Upper lobe of right lung (tissue), 1 donor: ENCODE results near the gene FAM20A. TPM values are rescaled to one million over a fixed set of nuclear protein-coding genes. Genes with fewer than 3 reads are reported as not detected.

Experiments
- ATAC-seq: fragments of 200-7000 bp; cut with Tn5 transposase; one replicate; pipeline ENCODE4 v1.9.1; 2020; ENCODE audit warnings: mild to moderate bottlenecking, moderate library complexity
- DNase-seq: peaks from one replicate; pipeline ENCODE4 v3.0.0-alpha.2; 2020
- H3K27ac ChIP-seq: fragments of 200-600 bp; one replicate; pipeline ENCODE4 v1.8.0; 2022
- H3K27me3 ChIP-seq: fragments of 200-600 bp; one replicate; pipeline ENCODE4 v1.8.0; 2022; ENCODE audit warnings: mild to moderate bottlenecking
- H3K36me3 ChIP-seq: fragments of 200-600 bp; one replicate; pipeline ENCODE4 v1.8.0; 2022
- H3K4me1 ChIP-seq: fragments of 200-600 bp; one replicate; pipeline ENCODE4 v1.8.0; 2022
- H3K4me3 ChIP-seq: fragments of 200-600 bp; one replicate; pipeline ENCODE4 v1.8.0; 2022; ENCODE audit warnings: mild to moderate bottlenecking
- H3K9me3 ChIP-seq: fragments of 200-600 bp; one replicate; pipeline ENCODE4 v1.8.0; 2022
- CTCF ChIP-seq: fragments of 200-600 bp; IDR thresholded peaks from one replicate; pipeline ENCODE4 v1.8.0; 2022; ENCODE audit warnings: antibody characterized with exemption
- intact Hi-C: fragments of 100-400 bp; cut with DNase I; formaldehyde crosslinking; loops from one replicate; pipeline ENCODE4 v1.11.0; 2022
- total RNA-seq: library from RNA; stranded (reverse); fragmentation: NEBNext Ultra II Directional; extraction: Animal tissue kit (Norgen Biotek cat#: 25700); gene quantifications from one replicate; pipeline ENCODE4 v1.2.1, GENCODE V29; 2021
- donor health status: DM: no; HTN: yes; CAD: no; lungs with severe emphysema.

The FAM20A gene
- total RNA-seq, 1 donor from 2014 or later: 43.3 TPM

GRCh38 chr17:68534695-68535088 is 66.5 kb downstream of the FAM20A start:
- no peak overlapping the region for H3K4me3 ChIP-seq
- DNase-seq (no peak), ATAC-seq (no peak)
- H3K27me3 ChIP-seq: no peaks in the 10 kb centered on the region
- TF ChIP-seq CTCF: no peak
- peaks cover 95% of the 10 kb centered on the region for H3K36me3 ChIP-seq
- H3K9me3 ChIP-seq: no peaks in the 10 kb centered on the region
- H3K27ac ChIP-seq: no peak overlapping the region
- no peaks in the 10 kb centered on the region for H3K4me1 ChIP-seq
- intact Hi-C loops: no loop called here

GRCh38 chr17:68533887-68534694 is 67.1 kb downstream of the FAM20A start:
- Histone ChIP-seq H3K4me1 (no peaks in the 10 kb centered on the region), H3K27ac (no peak overlapping the region), H3K27me3 (no peaks in the 10 kb centered on the region), H3K36me3 (peaks cover 96% of the 10 kb centered on the region), H3K4me3 (no peak overlapping the region), H3K9me3 (no peaks in the 10 kb centered on the region)
- peak; percentile 40 for TF ChIP-seq CTCF
- intact Hi-C loops: no loop called here
- DNase-seq (no peak), ATAC-seq (no peak)

- DNase-seq (no peak), ATAC-seq (no peak)
- peak overlapping the region; percentile 7 for H3K27ac ChIP-seq
- peaks cover 97% of the 10 kb centered on the region for H3K36me3 ChIP-seq
- peaks cover 4% of the 10 kb centered on the region for H3K4me1 ChIP-seq
- H3K9me3 ChIP-seq: no peaks in the 10 kb centered on the region
- TF ChIP-seq CTCF: no peak
- H3K4me3 ChIP-seq: no peak overlapping the region
- no peaks in the 10 kb centered on the region for H3K27me3 ChIP-seq
- intact Hi-C loops: no loop called here
Measured at GRCh38 chr17:68532826-68533225, 68.3 kb downstream of the FAM20A start.

- no peaks in the 10 kb centered on the region for H3K9me3 ChIP-seq
- no peak overlapping the region for H3K4me3 ChIP-seq
- peaks cover 9% of the 10 kb centered on the region for H3K4me1 ChIP-seq
- ATAC-seq (no peak), DNase-seq (no peak)
- intact Hi-C loops: no loop called here
- H3K36me3 ChIP-seq: peaks cover 97% of the 10 kb centered on the region
- TF ChIP-seq CTCF: no peak
- no peak overlapping the region for H3K27ac ChIP-seq
- no peaks in the 10 kb centered on the region for H3K27me3 ChIP-seq
Measured at GRCh38 chr17:68531252-68531651, 69.9 kb downstream of the FAM20A start.

GRCh38 chr17:68527314-68527713 is 73.9 kb downstream of the FAM20A start:
- no peaks in the 10 kb centered on the region for H3K9me3 ChIP-seq
- peaks cover 100% of the 10 kb centered on the region for H3K36me3 ChIP-seq
- H3K27me3 ChIP-seq: no peaks in the 10 kb centered on the region
- DNase-seq (no peak), ATAC-seq (peak; percentile 47)
- TF ChIP-seq CTCF: no peak
- intact Hi-C loops: no loop called here
- no peak overlapping the region for H3K4me3 ChIP-seq
- peak overlapping the region; percentile 80 for H3K27ac ChIP-seq
- H3K4me1 ChIP-seq: peaks cover 10% of the 10 kb centered on the region
